Measurements from ENCODE around the gene DCAF4.

Gene DCAF4

GRCh38 chr14:72926292-72927028 lies at the start of gene DCAF4:
DCAF4 (plus strand) TSS chr14:72926464; CDS start chr14:72937979, 11,515 bp downstream.
- DNase-seq = peak; percentile 96

- DNase-seq = no peak
Measured at GRCh38 chr14:72876710-72877063, 49.6 kb upstream of the DCAF4 start.

- no peak for DNase-seq
Measured at GRCh38 chr14:72878746-72879145, 47.5 kb upstream of the DCAF4 start.

GRCh38 chr14:72879431-72879830 lies 46.8 kb upstream of the DCAF4 start:
- DNase-seq = no peak

- DNase-seq = no peak
Measured at GRCh38 chr14:72880164-72880563, 46.1 kb upstream of the DCAF4 start.

- no peak for DNase-seq
Measured at GRCh38 chr14:72880820-72881219, 45.4 kb upstream of the DCAF4 start.

- no peak for DNase-seq
Measured at GRCh38 chr14:72881543-72881942, 44.7 kb upstream of the DCAF4 start.

- no peak for DNase-seq
Measured at GRCh38 chr14:72882047-72882446, 44.2 kb upstream of the DCAF4 start.

- no peak for DNase-seq
Measured at GRCh38 chr14:72882463-72882862, 43.8 kb upstream of the DCAF4 start.

- DNase-seq = no peak
Measured at GRCh38 chr14:72883109-72883508, 43.2 kb upstream of the DCAF4 start.

- DNase-seq = no peak
Measured at GRCh38 chr14:72883961-72884360, 42.3 kb upstream of the DCAF4 start.

GRCh38 chr14:72884386-72884785 lies 41.9 kb upstream of the DCAF4 start:
- DNase-seq = no peak

GRCh38 chr14:72887514-72887913 lies 38.8 kb upstream of the DCAF4 start:
- DNase-seq = no peak

- DNase-seq = no peak
Measured at GRCh38 chr14:72888192-72888591, 38.1 kb upstream of the DCAF4 start.

- DNase-seq = no peak
Measured at GRCh38 chr14:72888636-72889201, 37.5 kb upstream of the DCAF4 start.

- DNase-seq = no peak
Measured at GRCh38 chr14:72889366-72889765, 36.9 kb upstream of the DCAF4 start.

GRCh38 chr14:72891666-72892102 lies 34.6 kb upstream of the DCAF4 start:
- no peak for DNase-seq

GRCh38 chr14:72892103-72892878 lies 34.0 kb upstream of the DCAF4 start:
- peak; percentile 15 for DNase-seq

- DNase-seq = peak; percentile 16
Measured at GRCh38 chr14:72892879-72893635, 33.2 kb upstream of the DCAF4 start.

GRCh38 chr14:72893636-72894322 lies 32.5 kb upstream of the DCAF4 start, which contains the start of gene DPF3:
DPF3 (minus strand) TSS chr14:72894101; CDS start chr14:72894088, 13 bp downstream.
- DNase-seq = peak; percentile 90

GRCh38 chr14:72894323-72894622 lies 32.0 kb upstream of the DCAF4 start:
- no peak for DNase-seq

- no peak for DNase-seq
Measured at GRCh38 chr14:72894623-72895378, 31.5 kb upstream of the DCAF4 start.
